Breast epithelium (tissue), 4 donors: ENCODE measurements around the gene GNL3L. TPM values are rescaled to one million over a fixed set of nuclear protein-coding genes. Genes with fewer than 3 reads are reported as not detected.

ENCODE experiments used
- DNase-seq, 2 donors: peaks; one replicate each; pipeline ENCODE4 v3.0.0-alpha.2; 2019; ENCODE audit warnings: low spot score in 2 of 2
- H3K27ac ChIP-seq, 2 donors: fragments of 200-600 bp; sonication (generic) in 1 of 2; one replicate each; pipeline ENCODE4 v1.5.1; 2016 to 2019; ENCODE audit warnings: mild to moderate bottlenecking in 1 of 2
- H3K27me3 ChIP-seq, 2 donors: fragments of 200-600 bp; sonication (generic) in 1 of 2; one replicate each; pipeline versions ENCODE4 v1.5.1 to v1.6.0; 2017 to 2019; ENCODE audit warnings: control low read depth in 1 of 2, mild to moderate bottlenecking in 1 of 2
- H3K36me3 ChIP-seq: fragments of 200-600 bp; one replicate; pipeline ENCODE4 v1.5.1; 2019
- H3K4me1 ChIP-seq, 2 donors: fragments of 200-600 bp; sonication (generic); one replicate each; pipeline ENCODE4 v1.5.1; 2016 to 2019; ENCODE audit warnings: control low read depth in 1 of 2
- H3K4me3 ChIP-seq, 3 donors: fragments of 200-600 bp; sonication (generic); 1 replicate in 2 of 3; 2 replicates in 1 of 3; pipeline ENCODE4 v1.5.1; 2016 to 2019; ENCODE audit warnings: mild to moderate bottlenecking in 3 of 3, moderate library complexity in 2 of 3
- H3K9me3 ChIP-seq, 2 donors: fragments of 200-600 bp; sonication (generic) in 1 of 2; one replicate each; pipeline ENCODE4 v1.5.1; 2016 to 2019; ENCODE audit warnings: control low read depth in 1 of 2
- CTCF ChIP-seq, 3 donors: fragments of 450-650 bp; IDR thresholded peaks; one replicate each; pipeline ENCODE4 v1.5.1; 2016 to 2017; ENCODE audit warnings: antibody characterized with exemption in 3 of 3, mild to moderate bottlenecking in 3 of 3, moderate library complexity in 3 of 3
- POLR2A ChIP-seq: fragments of 450-650 bp; IDR thresholded peaks from one replicate; pipeline ENCODE4 v1.6.1; 2016; ENCODE audit warnings: antibody characterized with exemption, mild to moderate bottlenecking, moderate library complexity
- POLR2AphosphoS5 ChIP-seq, 3 donors: sonication (generic); formaldehyde crosslinking; IDR thresholded peaks; one replicate each; pipeline ENCODE4 v1.6.1; 2017; ENCODE audit warnings: antibody characterized with exemption in 3 of 3
- intact Hi-C: fragments of 100-400 bp; cut with DNase I; formaldehyde crosslinking; loops from one replicate; pipeline ENCODE4 v1.15.1; 2023; ENCODE audit warnings: low total_unique reads
- total RNA-seq, 3 donors: library from RNA; depleted of rRNA; stranded (reverse); fragments of >200 nt; gene quantifications; one replicate each; pipeline ENCODE4 v1.1.0, GENCODE V29; 2016

The GNL3L gene
- total RNA-seq, 3 donors from 2014 or later, result 21.6 to 35.4 (median 26.5) TPM

DNA sequence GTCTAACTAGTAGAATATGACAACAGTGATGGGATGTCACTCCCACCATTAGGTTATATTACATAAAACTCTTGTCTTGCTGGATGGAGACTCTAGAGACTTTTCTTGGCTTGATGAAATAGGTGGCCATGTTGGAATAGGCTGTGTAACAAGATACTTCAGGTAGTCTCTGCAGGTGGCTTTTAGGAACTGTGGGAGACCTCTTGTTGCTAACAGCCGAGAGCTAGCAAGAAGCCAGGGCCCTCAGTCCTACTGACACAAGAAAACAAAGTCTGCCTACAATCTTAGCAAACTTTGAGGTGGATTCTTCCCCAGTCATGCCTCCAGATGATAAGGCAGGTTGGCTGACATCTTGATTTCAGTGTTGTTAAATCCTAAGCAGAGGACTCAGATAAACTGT, 72.5 kb downstream of the GNL3L start:
- Histone ChIP-seq H3K9me3 (peaks cover 0 to 4% of the 10 kb centered on the region in 2 donors), H3K4me1 (no peaks in the 10 kb centered on the region), H3K27ac (no peak overlapping the region), H3K36me3 (no peaks in the 10 kb centered on the region), H3K4me3 (no peak overlapping the region), H3K27me3 (peaks cover 0 to 3% of the 10 kb centered on the region in 2 donors)
- DNase-seq, result no peak
- intact Hi-C loops, result no loop called here
- TF ChIP-seq POLR2AphosphoS5 (IDR thresholded peaks at IDR 0.05) (no peak), CTCF (IDR thresholded peaks at IDR 0.05) (no peak), POLR2A (no peak)

Other genes starting within 250 kb of the GNL3L start
- gene WNK3, start 172.2 kb upstream of the GNL3L start, total RNA-seq, result 1 to 10 TPM; 1.3 to 5.4 (median 3.3) TPM
- gene TSR2, start 89.8 kb upstream of the GNL3L start, total RNA-seq, result 10 to 100 TPM; 20.1 to 23.3 (median 21.9) TPM
- 1 to 10 TPM; 2.6 to 3.7 (median 3.3) TPM for gene FGD1, start 34.0 kb upstream of the GNL3L start, total RNA-seq